GM23338 (cell line): ENCODE results near the gene ZFP92. TPM values are rescaled to one million over a fixed set of nuclear protein-coding genes. Genes with fewer than 3 reads are reported as not detected.

Experiments used
- polyA plus RNA-seq: library from polyadenylated mRNA; unstranded; fragments of >200 nt; fragmentation: Nextera tagmentation; extraction: Ambion mirVana; gene quantifications from 2 replicates; pipeline ENCODE4 v1.2.1, GENCODE V29; 2016
- small RNA-seq: library from RNA; depleted of rRNA; stranded (forward); fragments of <200 nt; gene quantifications from one replicate; pipeline ENCODE3, GENCODE V24; 2014; ENCODE audit warnings: low replicate concordance
- total RNA-seq: library from RNA; depleted of rRNA; stranded (reverse); fragments of >200 nt; shearing (Covaris generic); gene quantifications from 2 replicates; pipeline ENCODE4 v1.2.3, GENCODE V29; 2014; rRNA removed
- TF ChIP-seq, protein P1 (sequence below): fragments of 250-450 bp; sonication (Bioruptor Pico); IDR thresholded peaks from 2 replicates; pipeline ENCODE4 v1.5.0; 2020; ENCODE audit warnings: mild to moderate bottlenecking, moderate library complexity

The ZFP92 gene
- total and polyA plus RNA-seq, 2 experiments from 2014 or later, result 0.05 to 0.52 TPM

DNA sequence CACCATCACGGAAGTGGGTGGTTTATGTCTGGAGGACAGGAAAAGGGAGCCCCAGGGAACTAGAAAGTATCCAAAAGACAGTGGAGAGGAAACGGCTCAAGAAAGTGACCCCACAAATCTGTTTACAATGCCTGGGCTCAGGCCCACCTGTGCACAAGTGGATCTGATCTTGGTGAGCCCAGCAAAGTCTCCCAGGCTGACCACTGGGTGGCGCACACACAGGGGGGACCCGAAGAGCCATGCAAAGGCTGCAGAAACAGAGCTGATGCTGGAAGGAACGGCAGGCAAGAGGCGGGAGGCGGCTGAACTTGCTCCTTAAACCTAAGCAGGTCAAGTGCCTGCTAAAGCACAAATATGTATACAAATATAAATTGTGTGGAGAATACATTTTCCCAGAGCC, 49.6 kb downstream of the ZFP92 start (continued):
- TF ChIP-seq, protein P1, sequence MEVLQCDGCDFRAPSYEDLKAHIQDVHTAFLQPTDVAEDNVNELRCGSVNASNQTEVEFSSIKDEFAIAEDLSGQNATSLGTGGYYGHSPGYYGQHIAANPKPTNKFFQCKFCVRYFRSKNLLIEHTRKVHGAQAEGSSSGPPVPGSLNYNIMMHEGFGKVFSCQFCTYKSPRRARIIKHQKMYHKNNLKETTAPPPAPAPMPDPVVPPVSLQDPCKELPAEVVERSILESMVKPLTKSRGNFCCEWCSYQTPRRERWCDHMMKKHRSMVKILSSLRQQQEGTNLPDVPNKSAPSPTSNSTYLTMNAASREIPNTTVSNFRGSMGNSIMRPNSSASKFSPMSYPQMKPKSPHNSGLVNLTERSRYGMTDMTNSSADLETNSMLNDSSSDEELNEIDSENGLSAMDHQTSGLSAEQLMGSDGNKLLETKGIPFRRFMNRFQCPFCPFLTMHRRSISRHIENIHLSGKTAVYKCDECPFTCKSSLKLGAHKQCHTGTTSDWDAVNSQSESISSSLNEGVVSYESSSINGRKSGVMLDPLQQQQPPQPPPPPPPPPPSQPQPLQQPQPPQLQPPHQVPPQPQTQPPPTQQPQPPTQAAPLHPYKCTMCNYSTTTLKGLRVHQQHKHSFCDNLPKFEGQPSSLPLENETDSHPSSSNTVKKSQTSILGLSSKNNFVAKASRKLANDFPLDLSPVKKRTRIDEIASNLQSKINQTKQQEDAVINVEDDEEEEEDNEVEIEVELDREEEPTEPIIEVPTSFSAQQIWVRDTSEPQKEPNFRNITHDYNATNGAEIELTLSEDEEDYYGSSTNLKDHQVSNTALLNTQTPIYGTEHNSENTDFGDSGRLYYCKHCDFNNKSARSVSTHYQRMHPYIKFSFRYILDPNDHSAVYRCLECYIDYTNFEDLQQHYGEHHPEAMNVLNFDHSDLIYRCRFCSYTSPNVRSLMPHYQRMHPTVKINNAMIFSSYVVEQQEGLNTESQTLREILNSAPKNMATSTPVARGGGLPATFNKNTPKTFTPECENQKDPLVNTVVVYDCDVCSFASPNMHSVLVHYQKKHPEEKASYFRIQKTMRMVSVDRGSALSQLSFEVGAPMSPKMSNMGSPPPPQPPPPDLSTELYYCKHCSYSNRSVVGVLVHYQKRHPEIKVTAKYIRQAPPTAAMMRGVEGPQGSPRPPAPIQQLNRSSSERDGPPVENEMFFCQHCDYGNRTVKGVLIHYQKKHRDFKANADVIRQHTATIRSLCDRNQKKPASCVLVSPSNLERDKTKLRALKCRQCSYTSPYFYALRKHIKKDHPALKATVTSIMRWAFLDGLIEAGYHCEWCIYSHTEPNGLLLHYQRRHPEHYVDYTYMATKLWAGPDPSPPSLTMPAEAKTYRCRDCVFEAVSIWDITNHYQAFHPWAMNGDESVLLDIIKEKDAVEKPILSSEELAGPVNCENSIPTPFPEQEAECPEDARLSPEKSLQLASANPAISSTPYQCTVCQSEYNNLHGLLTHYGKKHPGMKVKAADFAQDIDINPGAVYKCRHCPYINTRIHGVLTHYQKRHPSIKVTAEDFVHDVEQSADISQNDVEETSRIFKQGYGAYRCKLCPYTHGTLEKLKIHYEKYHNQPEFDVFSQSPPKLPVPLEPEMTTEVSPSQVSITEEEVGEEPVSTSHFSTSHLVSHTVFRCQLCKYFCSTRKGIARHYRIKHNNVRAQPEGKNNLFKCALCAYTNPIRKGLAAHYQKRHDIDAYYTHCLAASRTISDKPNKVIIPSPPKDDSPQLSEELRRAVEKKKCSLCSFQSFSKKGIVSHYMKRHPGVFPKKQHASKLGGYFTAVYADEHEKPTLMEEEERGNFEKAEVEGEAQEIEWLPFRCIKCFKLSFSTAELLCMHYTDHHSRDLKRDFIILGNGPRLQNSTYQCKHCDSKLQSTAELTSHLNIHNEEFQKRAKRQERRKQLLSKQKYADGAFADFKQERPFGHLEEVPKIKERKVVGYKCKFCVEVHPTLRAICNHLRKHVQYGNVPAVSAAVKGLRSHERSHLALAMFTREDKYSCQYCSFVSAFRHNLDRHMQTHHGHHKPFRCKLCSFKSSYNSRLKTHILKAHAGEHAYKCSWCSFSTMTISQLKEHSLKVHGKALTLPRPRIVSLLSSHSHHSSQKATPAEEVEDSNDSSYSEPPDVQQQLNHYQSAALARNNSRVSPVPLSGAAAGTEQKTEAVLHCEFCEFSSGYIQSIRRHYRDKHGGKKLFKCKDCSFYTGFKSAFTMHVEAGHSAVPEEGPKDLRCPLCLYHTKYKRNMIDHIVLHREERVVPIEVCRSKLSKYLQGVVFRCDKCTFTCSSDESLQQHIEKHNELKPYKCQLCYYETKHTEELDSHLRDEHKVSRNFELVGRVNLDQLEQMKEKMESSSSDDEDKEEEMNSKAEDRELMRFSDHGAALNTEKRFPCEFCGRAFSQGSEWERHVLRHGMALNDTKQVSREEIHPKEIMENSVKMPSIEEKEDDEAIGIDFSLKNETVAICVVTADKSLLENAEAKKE (CRISPR knock-in tag), result no peak

Small RNA genes within 50 kb of the gene (small RNA-seq; reads per million reads assigned to genes)
- not detected for gene RN7SL667P

Other genes starting within 250 kb of the ZFP92 start
- not detected in 2 replicates for gene MAGEA1, start 232.2 kb upstream of the ZFP92 start, total RNA-seq
- gene MAGEA1, start 232.2 kb upstream of the ZFP92 start, polyA plus RNA-seq, result not detected in 2 replicates
- gene PNMA6F, start 89.7 kb upstream of the ZFP92 start, total RNA-seq, result 0.78 and 0.83 TPM in 2 replicates
- gene PNMA6F, start 89.7 kb upstream of the ZFP92 start, polyA plus RNA-seq, result 0.06 and 0.09 TPM in 2 replicates
- gene ZNF275, start 77.3 kb upstream of the ZFP92 start, total RNA-seq, result 12.3 and 13.0 TPM in 2 replicates
- 3.2 TPM in 2 replicates for gene ZNF275, start 77.3 kb upstream of the ZFP92 start, polyA plus RNA-seq
- gene PNMA6E, start 10.1 kb upstream of the ZFP92 start, total RNA-seq, result not detected in 2 replicates
- gene PNMA6E, start 10.1 kb upstream of the ZFP92 start, polyA plus RNA-seq, result not detected in 2 replicates
- 1.7 and 4.6 TPM in 2 replicates for gene TREX2, start 34.6 kb downstream of the ZFP92 start, total RNA-seq
- 0.28 and 0.81 TPM in 2 replicates for gene TREX2, start 34.6 kb downstream of the ZFP92 start, polyA plus RNA-seq
- gene HAUS7, start 59.1 kb downstream of the ZFP92 start, total RNA-seq, result 48.8 and 59.8 TPM in 2 replicates
- 77.9 and 78.8 TPM in 2 replicates for gene HAUS7, start 59.1 kb downstream of the ZFP92 start, polyA plus RNA-seq
- 0.23 and 0.87 TPM in 2 replicates for gene BGN, start 83.5 kb downstream of the ZFP92 start, total RNA-seq
- gene BGN, start 83.5 kb downstream of the ZFP92 start, polyA plus RNA-seq, result 0.71 and 1.8 TPM in 2 replicates
- gene ATP2B3, start 106.2 kb downstream of the ZFP92 start, total RNA-seq, result 0.17 and 0.54 TPM in 2 replicates
- 0.09 TPM in 1 of 2 replicates, not detected in the other for gene ATP2B3, start 106.2 kb downstream of the ZFP92 start, polyA plus RNA-seq
- gene CCNQ, start 187.7 kb downstream of the ZFP92 start, total RNA-seq, result 18.3 and 30.2 TPM in 2 replicates
- gene CCNQ, start 187.7 kb downstream of the ZFP92 start, polyA plus RNA-seq, result 19.4 and 23.9 TPM in 2 replicates
- 3.4 and 3.9 TPM in 2 replicates for gene DUSP9, start 235.7 kb downstream of the ZFP92 start, total RNA-seq
- gene DUSP9, start 235.7 kb downstream of the ZFP92 start, polyA plus RNA-seq, result 0.54 and 0.71 TPM in 2 replicates